IMR-90 (cell line): ENCODE measurements around the gene LYPD4. TPM values are rescaled to one million over a fixed set of nuclear protein-coding genes. Genes with fewer than 3 reads are reported as not detected.

Experiments used
- ATAC-seq: fragments of 200-7000 bp; cut with Tn5 transposase; 2 replicates; pipeline ENCODE4 v1.9.1; 2020; ENCODE audit warnings: low read depth, mild to moderate bottlenecking, moderate library complexity
- BruUV-seq: library from RNA; stranded (reverse); fragments of 400-500 nt; replicated peaks from 2 replicates; lab custom pipeline; 2021; lab: Mats Ljungman, UMichigan
- CTCF ChIA-PET: fragments of 300-600 bp; formaldehyde crosslinking; extraction: SDS; loops from one replicate; lab custom pipeline; 2021; ENCODE audit warnings: antibody characterized with exemption; lab: Yijun Ruan, JAX
- POLR2A ChIA-PET: fragments of 300-600 bp; sonication (Branson Sonifier 250); formaldehyde crosslinking; loops from one replicate; lab custom pipeline; 2022; ENCODE audit warnings: antibody characterized with exemption; ENCODE audit not compliant: unreplicated experiment; lab: Charles Lee
- DNase-seq: peaks from one replicate; pipeline ENCODE4 v3.0.0; 2013
- H2AFZ ChIP-seq: replicated peaks from 2 replicates; pipeline ENCODE3; 2013; ENCODE audit warnings: low read length, mild to moderate bottlenecking; ENCODE audit not compliant: poor library complexity
- H2AK5ac ChIP-seq: 2 replicates; pipeline ENCODE4 v1.6.1; 2013; ENCODE audit warnings: low read depth, low read length, inconsistent platforms
- H2AK9ac ChIP-seq: replicated peaks from 2 replicates; pipeline ENCODE3; 2013; ENCODE audit warnings: mild to moderate bottlenecking, low read depth, low read length, moderate library complexity; ENCODE audit not compliant: poor library complexity
- H2BK120ac ChIP-seq: 2 replicates; pipeline ENCODE4 v1.6.1; 2013; ENCODE audit warnings: low read depth, low read length, inconsistent platforms
- H2BK15ac ChIP-seq: 3 replicates; pipeline ENCODE4 v1.6.1; 2013; ENCODE audit warnings: low read depth, low read length, inconsistent platforms
- H2BK20ac ChIP-seq: 2 replicates; pipeline ENCODE4 v1.6.1; 2013; ENCODE audit warnings: low read depth, mild to moderate bottlenecking, inconsistent platforms, low read length, moderate library complexity
- H2BK5ac ChIP-seq: 2 replicates; pipeline ENCODE4 v1.6.1; 2013; ENCODE audit warnings: mild to moderate bottlenecking, low read depth, low read length, inconsistent platforms; ENCODE audit not compliant: poor library complexity, severe bottlenecking
- H3K14ac ChIP-seq: replicated peaks from 2 replicates; pipeline ENCODE4 v1.6.1; 2013; ENCODE audit warnings: low read depth, low read length, inconsistent platforms
- H3K18ac ChIP-seq: 2 replicates; pipeline ENCODE4 v1.6.1; 2013; ENCODE audit warnings: low read depth, low read length, control low read depth
- H3K23ac ChIP-seq: 2 replicates; pipeline ENCODE4 v1.6.1; 2013; ENCODE audit warnings: low read depth, low read length, inconsistent platforms
- H3K27ac ChIP-seq: 2 replicates; pipeline ENCODE4 v1.5.1; 2013; ENCODE audit warnings: mild to moderate bottlenecking, control low read depth, low read length; ENCODE audit not compliant: insufficient read depth
- H3K27me3 ChIP-seq: 2 replicates; pipeline ENCODE4 v1.6.1; 2013; ENCODE audit warnings: low read length; ENCODE audit not compliant: control insufficient read depth, insufficient read depth
- H3K36me3 ChIP-seq: 2 replicates; pipeline ENCODE4 v1.6.1; 2013; ENCODE audit warnings: low read length, mixed read lengths; ENCODE audit not compliant: control insufficient read depth, insufficient read depth
- H3K4ac ChIP-seq: 2 replicates; pipeline ENCODE4 v1.6.1; 2013; ENCODE audit warnings: low read depth, low read length, inconsistent platforms
- H3K4me1 ChIP-seq: 2 replicates; pipeline ENCODE4 v1.6.1; 2013; ENCODE audit warnings: low read length, mixed read lengths; ENCODE audit not compliant: control insufficient read depth, insufficient read depth
- H3K4me2 ChIP-seq: 2 replicates; pipeline ENCODE4 v1.6.1; 2013; ENCODE audit warnings: low read depth, mild to moderate bottlenecking, control low read depth, low read length, moderate library complexity
- H3K4me3 ChIP-seq: 2 replicates; pipeline ENCODE4 v1.5.1; 2013; ENCODE audit warnings: low read depth, mild to moderate bottlenecking, control low read depth, low read length, moderate library complexity; ENCODE audit not compliant: insufficient read depth
- H3K56ac ChIP-seq: 2 replicates; pipeline ENCODE4 v1.6.1; 2013; ENCODE audit warnings: low read length, inconsistent platforms; ENCODE audit not compliant: insufficient read depth; ENCODE audit errors: extremely low read depth
- H3K79me1 ChIP-seq, 2 experiments: 2 replicates each; pipeline ENCODE4 v1.6.1; 2013; ENCODE audit warnings: low read length in 2 of 2, inconsistent platforms in 1 of 2, low read depth in 1 of 2
- H3K9ac ChIP-seq: 2 replicates; pipeline ENCODE4 v1.6.1; 2013; ENCODE audit warnings: low read depth, low read length, control low read depth
- H3K9me1 ChIP-seq: 2 replicates; pipeline ENCODE4 v1.6.1; 2013; ENCODE audit warnings: low read length, inconsistent platforms; ENCODE audit not compliant: insufficient read depth
- H3K9me3 ChIP-seq: 2 replicates; pipeline ENCODE4 v1.6.1; 2013; ENCODE audit warnings: low read length; ENCODE audit not compliant: control insufficient read depth, insufficient read depth
- H4K20me1 ChIP-seq: 2 replicates; pipeline ENCODE4 v1.6.1; 2013; ENCODE audit warnings: low read length, inconsistent platforms; ENCODE audit not compliant: insufficient read depth
- H4K5ac ChIP-seq: 2 replicates; pipeline ENCODE4 v1.6.1; 2013; ENCODE audit warnings: mild to moderate bottlenecking, low read depth, low read length, control low read depth
- H4K8ac ChIP-seq, 2 experiments: 2 replicates each; pipeline ENCODE4 v1.6.1; 2013; ENCODE audit warnings: low read depth in 2 of 2, low read length in 2 of 2, control low read depth in 1 of 2, inconsistent platforms in 1 of 2
- H4K91ac ChIP-seq: 2 replicates; pipeline ENCODE4 v1.6.1; 2013; ENCODE audit warnings: low read depth, low read length, inconsistent platforms; ENCODE audit not compliant: insufficient read depth
- BHLHE40 ChIP-seq: fragments of 150-350 bp; IDR thresholded peaks from 2 replicates; pipeline ENCODE4 v1.6.1; 2016; ENCODE audit warnings: mild to moderate bottlenecking, low read depth, low read length
- CEBPB ChIP-seq: IDR thresholded peaks from 2 replicates; pipeline ENCODE4 v1.6.1; 2012; ENCODE audit warnings: low read depth, low read length, improper control_type of control experiment
- CHD1 ChIP-seq: IDR thresholded peaks from 2 replicates; pipeline ENCODE4 v1.6.1; 2012; ENCODE audit warnings: low read depth, low read length, improper control_type of control experiment
- FOS ChIP-seq: fragments of 150-350 bp; IDR thresholded peaks from 2 replicates; pipeline ENCODE4 v1.6.1; 2016; ENCODE audit warnings: low read depth, low read length
- MAFK ChIP-seq: IDR thresholded peaks from 2 replicates; pipeline ENCODE4 v1.6.1; 2012; ENCODE audit warnings: low read depth, low read length, improper control_type of control experiment
- MAZ ChIP-seq: IDR thresholded peaks from 2 replicates; pipeline ENCODE4 v1.6.1; 2012; ENCODE audit warnings: low read depth, mild to moderate bottlenecking, low read length, improper control_type of control experiment, moderate library complexity, borderline replicate concordance
- MXI1 ChIP-seq: IDR thresholded peaks from 2 replicates; pipeline ENCODE4 v1.6.1; 2012; ENCODE audit warnings: low read depth, mild to moderate bottlenecking, low read length, moderate library complexity, borderline replicate concordance
- POLR2A ChIP-seq: IDR thresholded peaks from 2 replicates; pipeline ENCODE4 v1.6.1; 2012; ENCODE audit warnings: mild to moderate bottlenecking, low read depth, low read length
- RFX5 ChIP-seq: IDR thresholded peaks from 2 replicates; pipeline ENCODE4 v1.8.0; 2012; ENCODE audit warnings: low read depth, mild to moderate bottlenecking, low read length, moderate library complexity
- SMC3 ChIP-seq: fragments of 150-350 bp; IDR thresholded peaks from 2 replicates; pipeline ENCODE4 v1.6.1; 2016; ENCODE audit warnings: low read depth, mild to moderate bottlenecking, antibody characterized with exemption, low read length, moderate library complexity
- WGBS, 2 experiments: methylation state at CpG; one replicate each; pipeline versions ENCODE4 v1.1.5 to v1.1.7; 2013; ENCODE audit warnings: missing lambda C conversion rate in 2 of 2; ENCODE audit not compliant: insufficient read length in 1 of 2; ENCODE audit errors: extremely low coverage in 2 of 2; 5-methylcytosine and 5-hydroxymethylcytosine counted together
- dilution Hi-C: fragments of 300-500 bp; cut with HindIII; formaldehyde crosslinking; loops from one replicate; pipeline ENCODE4 v1.14.3; 2018; ENCODE audit warnings: low sequenced_read_pairs; ENCODE audit not compliant: unreplicated experiment
- in situ Hi-C: fragments of 300-500 bp; cut with MboI; formaldehyde crosslinking; loops from 3 replicates; pipeline ENCODE4 v1.14.3; 2019; ENCODE audit warnings: low sequenced_read_pairs, inconsistent platforms, mixed read lengths
- intact Hi-C: fragments of 100-400 bp; cut with micrococcal nuclease; formaldehyde crosslinking; loops from 2 replicates; pipeline ENCODE4 v1.10.0; 2022
- polyA plus RNA-seq, 3 experiments: library from polyadenylated mRNA; depleted of rRNA; stranded (reverse); fragments of >200 nt; gene quantifications; 2 replicates each; pipeline ENCODE4 v1.2.3, GENCODE V29; 2012; ENCODE audit warnings: low replicate concordance in 1 of 3
- total RNA-seq: library from RNA; depleted of rRNA; stranded (reverse); fragments of >200 nt; gene quantifications from 2 replicates; pipeline ENCODE4 v1.2.3, GENCODE V29; 2012
- TF ChIP-seq, protein P1 (sequence below): fragments of 150-350 bp; IDR thresholded peaks from 2 replicates; pipeline ENCODE4 v1.6.1; 2016; ENCODE audit warnings: low read depth, mild to moderate bottlenecking, low read length, moderate library complexity, borderline replicate concordance
- TF ChIP-seq, protein P2 (sequence below): conservative IDR thresholded peaks from 2 replicates; pipeline ENCODE4 v1.5.1; 2012; ENCODE audit warnings: mild to moderate bottlenecking, low read depth, low read length, improper control_type of control experiment

Gene LYPD4
- total and polyA plus RNA-seq, 2 of the 4 experiments (the other 2 are of a cell fraction) = not detected

DNA sequence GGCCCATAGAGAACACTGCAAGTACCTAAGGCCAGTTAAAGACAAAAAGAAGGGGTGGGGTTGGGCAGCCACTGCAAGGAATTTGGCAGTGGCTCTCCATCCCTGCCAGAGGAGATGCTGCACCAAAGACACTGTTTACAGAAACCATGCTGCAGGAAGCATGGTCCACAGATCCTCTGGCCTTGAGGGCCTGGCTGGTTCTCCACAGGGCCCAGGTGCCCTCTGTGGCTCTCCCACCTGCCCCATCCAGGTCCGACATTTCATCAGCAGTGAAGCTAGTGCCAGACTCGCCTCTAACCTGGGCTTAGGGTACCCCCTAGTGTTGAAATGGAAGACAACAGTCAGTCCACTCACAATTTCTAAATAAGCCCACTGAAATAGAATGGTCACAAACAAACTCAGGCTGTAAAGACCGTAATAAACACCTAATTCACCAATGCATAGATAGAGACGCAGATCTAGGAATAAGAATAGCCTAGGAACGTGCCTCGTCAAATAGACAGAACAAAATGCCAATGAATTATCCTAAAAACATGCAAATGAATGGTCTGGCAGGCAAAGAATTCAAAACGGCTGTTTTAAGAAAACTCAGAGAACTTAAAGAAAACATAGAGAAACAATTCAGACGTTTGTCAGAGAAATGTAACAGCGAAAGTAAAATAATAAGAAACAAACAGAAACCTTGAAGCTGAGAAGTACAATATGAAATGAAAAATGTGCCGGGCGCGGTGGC, 23.3 kb downstream of the LYPD4 start (continued):
- TF ChIP-seq FOS = no peak

DNA sequence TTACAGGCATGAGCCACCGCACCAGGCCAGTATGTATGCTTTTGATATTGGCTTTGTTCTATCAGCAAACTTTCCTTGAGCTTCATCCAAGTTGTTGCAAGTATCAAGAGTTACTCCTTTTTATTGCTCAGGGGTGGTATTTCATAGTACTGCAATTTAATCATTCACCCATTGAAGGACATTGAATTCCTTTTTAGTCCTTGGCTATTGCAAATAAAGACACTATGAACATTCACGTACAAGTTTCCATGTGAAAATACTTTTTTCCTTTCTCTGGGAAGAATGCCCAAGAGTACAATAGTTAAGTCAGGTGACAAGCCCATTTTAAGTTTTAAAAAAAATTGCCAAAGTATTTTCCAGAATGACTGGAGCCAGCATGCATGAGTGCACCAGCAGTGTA, 27.7 kb downstream of the LYPD4 start:
- TF ChIP-seq POLR2A (no peak), SMC3 (no peak), CHD1 (no peak), RFX5 (no peak), BHLHE40 (no peak), MAZ (no peak), CEBPB (no peak), MXI1 (no peak), MAFK (no peak)
- TF ChIP-seq, protein P1, sequence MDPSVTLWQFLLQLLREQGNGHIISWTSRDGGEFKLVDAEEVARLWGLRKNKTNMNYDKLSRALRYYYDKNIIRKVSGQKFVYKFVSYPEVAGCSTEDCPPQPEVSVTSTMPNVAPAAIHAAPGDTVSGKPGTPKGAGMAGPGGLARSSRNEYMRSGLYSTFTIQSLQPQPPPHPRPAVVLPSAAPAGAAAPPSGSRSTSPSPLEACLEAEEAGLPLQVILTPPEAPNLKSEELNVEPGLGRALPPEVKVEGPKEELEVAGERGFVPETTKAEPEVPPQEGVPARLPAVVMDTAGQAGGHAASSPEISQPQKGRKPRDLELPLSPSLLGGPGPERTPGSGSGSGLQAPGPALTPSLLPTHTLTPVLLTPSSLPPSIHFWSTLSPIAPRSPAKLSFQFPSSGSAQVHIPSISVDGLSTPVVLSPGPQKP = no peak
- TF ChIP-seq, protein P2, sequence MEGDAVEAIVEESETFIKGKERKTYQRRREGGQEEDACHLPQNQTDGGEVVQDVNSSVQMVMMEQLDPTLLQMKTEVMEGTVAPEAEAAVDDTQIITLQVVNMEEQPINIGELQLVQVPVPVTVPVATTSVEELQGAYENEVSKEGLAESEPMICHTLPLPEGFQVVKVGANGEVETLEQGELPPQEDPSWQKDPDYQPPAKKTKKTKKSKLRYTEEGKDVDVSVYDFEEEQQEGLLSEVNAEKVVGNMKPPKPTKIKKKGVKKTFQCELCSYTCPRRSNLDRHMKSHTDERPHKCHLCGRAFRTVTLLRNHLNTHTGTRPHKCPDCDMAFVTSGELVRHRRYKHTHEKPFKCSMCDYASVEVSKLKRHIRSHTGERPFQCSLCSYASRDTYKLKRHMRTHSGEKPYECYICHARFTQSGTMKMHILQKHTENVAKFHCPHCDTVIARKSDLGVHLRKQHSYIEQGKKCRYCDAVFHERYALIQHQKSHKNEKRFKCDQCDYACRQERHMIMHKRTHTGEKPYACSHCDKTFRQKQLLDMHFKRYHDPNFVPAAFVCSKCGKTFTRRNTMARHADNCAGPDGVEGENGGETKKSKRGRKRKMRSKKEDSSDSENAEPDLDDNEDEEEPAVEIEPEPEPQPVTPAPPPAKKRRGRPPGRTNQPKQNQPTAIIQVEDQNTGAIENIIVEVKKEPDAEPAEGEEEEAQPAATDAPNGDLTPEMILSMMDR = no peak
- H2AFZ ChIP-seq = no peak overlapping the region
- dilution Hi-C loops (no loop called here), intact Hi-C loops (no loop called here), in situ Hi-C loops (no loop called here)
- H3K9me1 ChIP-seq = no peaks in the 10 kb centered on the region
- no peak overlapping the region for H2AK5ac ChIP-seq
- no peak overlapping the region for H3K4ac ChIP-seq
- H3K27me3 ChIP-seq = no peaks in the 10 kb centered on the region; the same call in 1 of the 2 replicates
- H3K4me3 ChIP-seq = no peak overlapping the region
- no peak overlapping the region for H2BK20ac ChIP-seq
- ChIA-PET CTCF (no interaction called here), POLR2A (no interaction called here)
- no peak overlapping the region for H3K56ac ChIP-seq
- DNase-seq (no peak), ATAC-seq (no peak)
- H2BK15ac ChIP-seq = no peak overlapping the region
- H4K91ac ChIP-seq = no peak overlapping the region
- H4K8ac ChIP-seq = no peak overlapping the region
- H2BK120ac ChIP-seq = no peak overlapping the region
- H3K27ac ChIP-seq = no peak overlapping the region
- no peak overlapping the region for H2BK5ac ChIP-seq
- no peak overlapping the region for H3K18ac ChIP-seq
- H3K4me2 ChIP-seq = no peak overlapping the region
- H4K5ac ChIP-seq = no peak overlapping the region
- H3K4me1 ChIP-seq = no peaks in the 10 kb centered on the region
- H3K36me3 ChIP-seq = no peaks in the 10 kb centered on the region
- no peaks in the 10 kb centered on the region for H3K79me1 ChIP-seq
- no peak overlapping the region for H3K23ac ChIP-seq
- WGBS, 2 experiments = no CpG with 5 or more reads among the region's 2 CpGs
- H4K20me1 ChIP-seq = no peaks in the 10 kb centered on the region
- no TSS peak for BruUV-seq
- no peak overlapping the region for H3K9ac ChIP-seq
- H3K14ac ChIP-seq = no peak overlapping the region
- no peaks in the 10 kb centered on the region for H3K9me3 ChIP-seq
- no peak overlapping the region for H2AK9ac ChIP-seq
